HS-27A (cell line): ENCODE data around the gene DDX3X.
"Not testable (repeated sequence)": the region's sequence is repeated elsewhere in the genome, so short reads cannot be mapped to it uniquely, and the experiment has no call there.

ENCODE experiments used
- DNase-seq: peaks from one replicate; pipeline ENCODE4 v3.0.0-alpha.2; 2012; ENCODE audit warnings: low read depth, missing footprints

Gene DDX3X

GRCh38 chrX:41333744-41334362 is at the start of gene DDX3X:
Gene DDX3X (plus strand): TSS chrX:41334162. CDS start chrX:41334253, 91 bp downstream.
- peak; percentile 66 for DNase-seq

DNA sequence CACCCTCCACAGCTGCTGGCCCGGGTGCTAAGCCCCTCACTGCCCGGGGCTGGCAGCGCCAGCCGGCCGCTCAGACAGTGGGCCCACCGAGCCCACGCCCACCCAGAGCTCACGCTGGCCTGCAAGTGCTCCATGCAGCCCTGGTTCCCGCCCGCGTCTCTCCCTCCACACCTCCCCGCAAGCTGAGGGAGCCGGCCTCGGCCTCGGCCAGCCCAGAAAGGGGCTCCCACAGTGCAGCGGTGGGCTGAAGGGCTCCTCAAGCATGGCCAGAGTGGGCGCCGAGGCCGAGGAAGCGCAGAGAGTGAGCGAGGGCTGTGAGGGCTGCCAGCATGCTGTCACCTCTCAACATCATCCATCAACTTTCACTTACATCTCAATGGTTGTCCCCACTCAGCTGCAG is 48.0 kb upstream of the DDX3X start:
- not testable (repeated sequence) for DNase-seq

DNA sequence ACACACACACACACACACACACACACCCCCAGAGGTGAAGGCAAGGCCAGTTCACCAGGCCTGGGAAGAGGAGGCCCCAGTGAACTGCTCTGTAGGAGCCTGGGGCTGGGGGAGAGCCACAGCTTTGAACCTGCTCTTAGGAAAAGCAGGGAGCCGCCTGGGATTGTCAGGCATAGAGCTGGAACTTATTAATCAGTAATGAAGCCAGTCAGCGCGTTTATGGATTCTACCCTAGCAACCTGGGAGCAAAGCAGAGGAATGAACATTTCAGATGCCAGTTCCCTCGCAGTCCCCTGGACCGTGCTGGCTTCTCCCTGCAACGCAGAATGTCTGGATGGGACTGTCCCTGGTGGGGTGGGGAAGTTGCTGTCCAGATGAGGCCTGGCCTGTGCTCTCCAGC is 45.3 kb upstream of the DDX3X start:
- DNase-seq = no peak

- DNase-seq = no peak
Measured at GRCh38 chrX:41289095-41289494, 44.9 kb upstream of the DDX3X start.

DNA sequence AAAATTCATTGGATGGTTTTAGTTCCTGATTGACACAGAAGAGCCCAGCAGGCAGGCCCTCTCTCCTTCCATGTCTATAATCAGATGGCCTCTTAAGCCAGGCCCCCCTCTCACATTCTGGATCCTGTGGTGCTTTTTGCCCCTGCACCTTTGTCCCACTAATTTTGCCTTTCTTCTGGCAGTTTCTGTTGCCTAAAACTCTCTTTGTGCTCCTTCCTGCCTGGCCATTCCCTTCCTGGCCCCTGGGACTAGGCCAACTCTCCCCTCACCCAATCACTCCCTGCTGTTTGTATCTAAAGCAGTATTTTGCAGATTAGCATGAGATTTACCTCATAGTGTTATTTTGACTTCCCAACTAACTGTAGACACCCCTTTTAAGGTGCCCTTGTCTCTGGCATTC is 42.7 kb upstream of the DDX3X start:
- DNase-seq = no peak

DNA sequence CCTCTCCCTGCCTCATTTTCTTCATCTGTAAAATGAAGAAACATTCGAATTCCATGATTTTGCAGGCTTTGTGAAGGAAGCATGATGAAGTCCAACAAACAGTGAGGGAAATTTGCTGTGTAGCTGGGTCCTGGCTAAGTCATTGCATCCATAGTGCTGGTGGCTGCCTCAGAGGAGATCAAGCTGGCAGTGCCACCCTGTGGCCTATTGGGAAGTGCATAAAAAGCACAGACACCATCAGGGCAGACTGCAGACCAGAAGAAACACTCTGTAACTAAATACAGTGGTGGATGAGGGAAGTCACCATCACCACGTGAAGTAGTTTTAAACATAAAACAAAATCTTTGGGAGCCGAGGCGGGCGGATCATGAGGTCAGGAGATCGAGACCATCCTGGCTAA is 40.7 kb upstream of the DDX3X start:
- DNase-seq = no peak

- peak; percentile 22 for DNase-seq
Measured at GRCh38 chrX:41300758-41301437, 33.1 kb upstream of the DDX3X start.

DNA sequence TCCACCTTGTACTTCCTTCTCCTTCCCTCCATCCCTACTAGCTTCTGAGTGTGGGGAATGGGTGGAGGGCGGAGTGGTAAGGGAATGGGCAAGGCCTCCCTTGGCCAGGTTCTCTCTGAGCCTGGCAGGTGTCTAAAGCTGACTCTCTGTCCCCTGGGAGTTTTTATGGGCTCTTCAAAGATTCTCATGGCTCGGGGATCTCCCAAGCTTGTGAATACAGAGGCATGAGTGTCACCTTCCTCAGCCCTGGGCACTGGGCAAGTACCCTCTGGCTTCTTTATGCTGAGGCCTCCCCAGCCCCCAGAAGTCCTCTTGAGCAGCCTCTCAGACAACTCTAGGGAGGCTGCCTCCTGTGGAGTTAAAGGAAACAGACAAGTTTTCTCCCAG is 32.5 kb upstream of the DDX3X start:
- DNase-seq = no peak

GRCh38 chrX:41302370-41302769 is 31.6 kb upstream of the DDX3X start:
- DNase-seq = no peak

DNA sequence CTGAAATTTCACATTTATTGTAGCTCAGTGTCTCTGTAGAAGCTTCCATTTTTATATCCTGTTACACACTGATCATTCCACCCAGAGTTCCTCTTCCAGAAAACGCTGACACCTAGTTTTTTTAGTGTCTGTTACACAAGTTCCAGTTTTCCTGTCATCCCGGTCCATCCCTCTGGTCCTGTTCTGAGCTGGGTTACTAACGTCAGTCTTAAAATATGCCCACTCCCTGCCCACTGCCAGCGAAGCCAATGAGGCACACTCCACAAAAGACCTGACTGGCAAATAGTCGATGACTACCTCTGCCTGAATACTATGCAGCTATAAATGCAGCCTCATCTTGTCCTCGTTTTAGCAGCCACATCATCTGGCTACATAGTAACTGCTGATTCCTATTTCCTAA is 30.9 kb upstream of the DDX3X start:
- DNase-seq = no peak

GRCh38 chrX:41304178-41304577 is 29.8 kb upstream of the DDX3X start:
- DNase-seq = no peak

DNA sequence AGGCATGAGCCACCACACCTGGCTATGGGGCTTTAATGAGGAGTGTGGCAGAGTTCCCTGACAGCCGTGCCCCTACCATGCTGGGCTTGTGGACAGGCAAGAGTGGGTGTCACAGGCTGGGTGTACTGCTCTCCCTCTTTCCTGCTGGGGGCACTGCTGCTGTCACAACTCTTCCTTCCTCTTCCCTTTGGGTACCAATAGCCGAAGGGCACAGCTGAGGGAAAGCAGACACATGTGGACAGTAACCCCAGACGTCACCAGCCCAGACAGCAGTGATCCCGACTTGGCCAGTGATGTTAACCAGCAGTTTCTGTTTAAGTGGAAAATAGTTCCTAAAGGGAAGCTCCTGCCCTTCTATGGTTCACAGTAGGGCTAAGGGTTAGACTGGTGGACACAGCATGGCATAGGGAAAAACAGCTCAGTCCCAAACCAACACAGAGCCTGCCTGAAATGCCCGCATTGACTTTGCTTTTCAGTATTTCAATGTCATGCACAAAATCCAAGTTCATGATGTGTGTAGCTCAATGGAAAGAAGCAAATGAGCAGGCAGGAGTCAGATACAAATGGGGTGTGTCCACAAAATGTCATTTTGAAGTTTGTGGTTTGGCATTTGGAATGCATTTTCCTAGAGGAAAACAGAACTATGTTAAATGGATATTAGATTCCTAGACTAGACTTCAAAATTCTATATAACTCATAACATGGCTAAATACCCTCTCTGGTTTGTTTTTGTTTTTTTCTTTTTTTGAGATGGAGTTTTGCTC is 24.9 kb upstream of the DDX3X start:
- DNase-seq = no peak

GRCh38 chrX:41312786-41313185 is 21.2 kb upstream of the DDX3X start:
- DNase-seq = no peak

DNA sequence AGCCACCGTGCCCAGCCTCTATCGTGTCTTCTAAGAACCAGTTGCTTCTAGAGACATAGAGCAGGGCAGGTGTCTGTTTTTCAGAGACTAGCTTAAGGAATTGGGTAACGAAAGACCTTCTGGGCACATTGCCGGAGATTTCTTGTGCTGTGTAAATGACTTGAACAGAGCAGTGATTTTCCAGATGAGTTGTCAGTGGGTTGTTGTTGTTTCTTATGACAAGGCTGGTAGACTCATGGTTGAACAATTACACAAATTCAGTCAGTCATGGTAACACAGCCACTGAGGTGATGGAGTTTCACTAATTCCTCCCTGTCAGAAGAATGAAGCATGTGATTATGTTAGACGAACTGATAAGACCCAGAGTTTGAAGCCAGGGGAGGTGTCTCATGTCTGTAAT is 20.5 kb upstream of the DDX3X start:
- no peak for DNase-seq

GRCh38 chrX:41314204-41314603 is 19.8 kb upstream of the DDX3X start:
- DNase-seq = no peak

- no peak for DNase-seq
Measured at GRCh38 chrX:41314881-41315280, 19.1 kb upstream of the DDX3X start.

DNA sequence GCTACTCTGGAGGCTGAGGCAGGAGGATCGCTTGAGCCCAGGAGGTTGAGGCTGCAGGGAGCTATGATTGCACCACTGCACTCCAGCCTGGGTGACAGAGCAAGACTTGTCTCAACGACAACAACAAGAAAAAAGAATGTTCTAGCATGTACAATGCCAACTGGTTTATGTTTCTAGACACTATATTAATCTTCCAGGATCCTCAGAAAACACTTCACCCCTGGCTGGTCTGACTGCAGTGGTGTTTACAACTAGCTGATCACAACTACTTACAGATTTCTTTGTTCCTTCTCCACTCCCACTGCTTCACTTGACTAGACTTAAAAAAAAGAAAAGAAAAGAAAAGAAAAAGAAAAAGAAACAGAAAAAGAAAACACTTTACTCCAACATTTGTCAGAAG is 17.7 kb upstream of the DDX3X start:
- DNase-seq = not testable (repeated sequence)

DNA sequence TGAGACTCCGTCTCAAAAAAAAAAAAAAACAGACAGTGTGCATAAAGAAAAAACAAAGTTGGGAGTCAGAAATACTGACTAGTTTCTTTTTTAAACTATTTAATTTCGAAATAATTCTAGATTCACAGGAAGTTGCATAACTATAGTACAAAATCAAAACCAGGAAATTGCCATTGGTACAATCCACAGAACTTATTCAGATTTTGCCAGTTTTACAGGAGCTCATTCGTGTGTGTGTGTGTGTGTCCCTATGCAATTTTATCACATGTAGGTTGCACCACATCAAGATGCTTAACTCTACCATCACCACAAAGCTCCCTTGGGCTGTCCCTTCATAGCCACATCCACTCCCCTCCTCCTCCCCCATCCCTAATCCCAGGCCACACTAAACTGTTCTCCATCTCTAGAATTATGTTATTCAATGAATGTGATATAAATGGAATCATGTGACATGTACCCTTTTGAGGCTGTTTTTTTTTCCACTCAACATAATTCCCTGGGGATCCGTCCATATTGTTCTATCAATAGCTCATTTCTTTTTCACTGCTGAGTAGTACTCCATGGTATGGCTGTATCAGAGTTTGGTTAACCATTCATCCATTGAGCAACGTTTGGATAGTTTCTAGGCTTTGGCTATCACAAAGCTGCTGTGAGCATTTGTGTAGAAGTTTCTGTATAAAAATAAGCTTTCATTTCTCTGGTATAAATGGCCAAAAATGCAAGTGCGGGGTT is 16.3 kb upstream of the DDX3X start:
- no peak for DNase-seq

DNA sequence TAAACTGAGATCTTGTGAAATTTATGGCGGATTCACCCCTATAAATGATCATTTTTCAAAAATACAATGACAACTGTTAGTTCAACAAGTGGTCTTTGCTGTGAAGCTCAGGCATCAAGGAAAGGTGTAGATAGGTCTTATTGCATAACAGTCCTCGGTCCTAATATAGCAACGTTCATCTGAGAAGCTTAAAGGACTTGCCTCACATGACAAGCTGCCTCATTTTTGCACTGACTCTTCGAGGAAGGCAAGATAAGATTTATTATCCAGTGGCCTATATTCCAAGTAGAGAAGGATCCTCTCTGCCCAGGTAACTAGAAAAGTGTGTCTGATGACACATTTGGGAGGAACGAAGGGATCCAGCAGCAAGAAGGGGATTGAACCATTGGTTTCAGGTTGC is 13.6 kb upstream of the DDX3X start:
- DNase-seq = no peak

- no peak for DNase-seq
Measured at GRCh38 chrX:41322821-41323603, 10.9 kb upstream of the DDX3X start.

- DNase-seq = no peak
Measured at GRCh38 chrX:41326431-41326830, 7.5 kb upstream of the DDX3X start.

- DNase-seq = no peak
Measured at GRCh38 chrX:41327341-41327740, 6.6 kb upstream of the DDX3X start.
